Measurements from ENCODE around the gene HEATR5A. TPM values are rescaled to one million over a fixed set of nuclear protein-coding genes. Genes with fewer than 3 reads are reported as not detected.

The HEATR5A gene
- total RNA-seq, 4 donors from 2014 or later, result 15.3 to 58.4 (median 38.5) TPM

GRCh38 chr14:31286456-31287293 lies 133.7 kb downstream of the HEATR5A start:
- in situ Hi-C loops (cut with MboI; ENCODE audit: low pct_ligation_motif_present in 1 of 4, low pct_unique_long_range_greater_than_20kb in 1 of 4, low sequenced_read_pairs in 3 of 4), result no loop called here
- WGBS, 2 donors (ENCODE audit: low coverage in 1 of 2), result 86 to 88% methylated on average over 3 to 12 of the region's 12 CpGs
- no peak for TF ChIP-seq POLR2A (IDR thresholded peaks at IDR 0.05)
- TF ChIP-seq CTCF (IDR thresholded peaks at IDR 0.05), result peak; percentile 18 to 38 (median 27)
- Histone ChIP-seq H3K4me1 (no peaks in the 10 kb centered on the region), H3K27me3 (no peaks in the 10 kb centered on the region), H3K4me3 (no peak overlapping the region), H3K36me3 (no peaks in the 10 kb centered on the region), H3K9me3 (no peaks in the 10 kb centered on the region), H3K27ac (no peak overlapping the region)
- DNase-seq, result no peak
- intact Hi-C loops (cut with DNase I; ENCODE audit: low total_unique reads), result no loop called here

- TF ChIP-seq POLR2A (IDR thresholded peaks at IDR 0.05), result no peak
- no peak for TF ChIP-seq CTCF (IDR thresholded peaks at IDR 0.05)
- no peak for TF ChIP-seq POLR2AphosphoS5 (IDR thresholded peaks at IDR 0.05)
- TF ChIP-seq EP300 (IDR thresholded peaks at IDR 0.05; ENCODE audit: low read depth), result no peak
- peaks cover 0 to 6% of the 10 kb centered on the region in 2 donors for H3K9me3 ChIP-seq
- H3K4me1 ChIP-seq, result no peaks in the 10 kb centered on the region
- 59 to 61% methylated on average over 3 of the region's 3 CpGs for WGBS, 2 donors (ENCODE audit: low coverage in 1 of 2)
- no peaks in the 10 kb centered on the region for H3K36me3 ChIP-seq
- H3K27ac ChIP-seq, result no peak overlapping the region
- DNase-seq, result no peak
- no peak overlapping the region for H3K4me3 ChIP-seq
- no peaks in the 10 kb centered on the region for H3K27me3 ChIP-seq
- in situ Hi-C loops (cut with MboI; ENCODE audit: low pct_ligation_motif_present in 1 of 4, low pct_unique_long_range_greater_than_20kb in 1 of 4, low sequenced_read_pairs in 3 of 4), result no loop called here
- intact Hi-C loops (cut with DNase I; ENCODE audit: low total_unique reads), result no loop called here
Observed at GRCh38 chr14:31283578-31284252, 136.6 kb downstream of the HEATR5A start.

GRCh38 chr14:31283153-31283552 lies 137.2 kb downstream of the HEATR5A start:
- peaks cover 0 to 8% of the 10 kb centered on the region in 2 donors for H3K9me3 ChIP-seq
- TF ChIP-seq CTCF (IDR thresholded peaks at IDR 0.05) (no peak), POLR2A (IDR thresholded peaks at IDR 0.05) (no peak), EP300 (IDR thresholded peaks at IDR 0.05; ENCODE audit: low read depth) (no peak), POLR2AphosphoS5 (IDR thresholded peaks at IDR 0.05) (no peak)
- in situ Hi-C loops (cut with MboI; ENCODE audit: low pct_ligation_motif_present in 1 of 4, low pct_unique_long_range_greater_than_20kb in 1 of 4, low sequenced_read_pairs in 3 of 4) (no loop called here), intact Hi-C loops (cut with DNase I; ENCODE audit: low total_unique reads) (no loop called here)
- no peaks in the 10 kb centered on the region for H3K36me3 ChIP-seq
- no peaks in the 10 kb centered on the region for H3K4me1 ChIP-seq
- WGBS, 2 donors (ENCODE audit: low coverage in 1 of 2), result 100% methylated on average over 1 of the region's 1 CpG
- H3K27ac ChIP-seq, result no peak overlapping the region
- no peak overlapping the region for H3K4me3 ChIP-seq
- no peaks in the 10 kb centered on the region for H3K27me3 ChIP-seq
- DNase-seq, result no peak

GRCh38 chr14:31280871-31281220 lies 139.5 kb downstream of the HEATR5A start:
- Histone ChIP-seq H3K4me3 (no peak overlapping the region), H3K4me1 (no peaks in the 10 kb centered on the region), H3K9me3 (peaks cover 3 to 8% of the 10 kb centered on the region in 2 donors), H3K36me3 (no peaks in the 10 kb centered on the region), H3K27me3 (no peaks in the 10 kb centered on the region), H3K27ac (no peak overlapping the region)
- intact Hi-C loops (cut with DNase I; ENCODE audit: low total_unique reads), result no loop called here
- no peak for DNase-seq
- no peak for TF ChIP-seq POLR2AphosphoS5 (IDR thresholded peaks at IDR 0.05)
- TF ChIP-seq CTCF (IDR thresholded peaks at IDR 0.05), result no peak
- no peak for TF ChIP-seq POLR2A (IDR thresholded peaks at IDR 0.05)
- TF ChIP-seq EP300 (IDR thresholded peaks at IDR 0.05; ENCODE audit: low read depth), result no peak
- WGBS, 2 donors (ENCODE audit: low coverage in 1 of 2), result 81 to 89% methylated on average over 3 of the region's 3 CpGs
- in situ Hi-C loops (cut with MboI; ENCODE audit: low pct_ligation_motif_present in 1 of 4, low pct_unique_long_range_greater_than_20kb in 1 of 4, low sequenced_read_pairs in 3 of 4), result no loop called here

Data from transverse colon (tissue), 4 donors.